Measurements from ENCODE around the gene ZBTB44.
A peak's percentile ranks its signal among the peaks of the same experiment; 100 is the strongest.
"Not testable (repeated sequence)": the region's sequence is repeated elsewhere in the genome, so short reads cannot be mapped to it uniquely, and the experiment has no call there.

ZBTB44 gene

GRCh38 chr11:130198292-130198691, 116.4 kb downstream of the ZBTB44 start:
- DNase-seq (ENCODE audit: low spot score) = no peak

DNA sequence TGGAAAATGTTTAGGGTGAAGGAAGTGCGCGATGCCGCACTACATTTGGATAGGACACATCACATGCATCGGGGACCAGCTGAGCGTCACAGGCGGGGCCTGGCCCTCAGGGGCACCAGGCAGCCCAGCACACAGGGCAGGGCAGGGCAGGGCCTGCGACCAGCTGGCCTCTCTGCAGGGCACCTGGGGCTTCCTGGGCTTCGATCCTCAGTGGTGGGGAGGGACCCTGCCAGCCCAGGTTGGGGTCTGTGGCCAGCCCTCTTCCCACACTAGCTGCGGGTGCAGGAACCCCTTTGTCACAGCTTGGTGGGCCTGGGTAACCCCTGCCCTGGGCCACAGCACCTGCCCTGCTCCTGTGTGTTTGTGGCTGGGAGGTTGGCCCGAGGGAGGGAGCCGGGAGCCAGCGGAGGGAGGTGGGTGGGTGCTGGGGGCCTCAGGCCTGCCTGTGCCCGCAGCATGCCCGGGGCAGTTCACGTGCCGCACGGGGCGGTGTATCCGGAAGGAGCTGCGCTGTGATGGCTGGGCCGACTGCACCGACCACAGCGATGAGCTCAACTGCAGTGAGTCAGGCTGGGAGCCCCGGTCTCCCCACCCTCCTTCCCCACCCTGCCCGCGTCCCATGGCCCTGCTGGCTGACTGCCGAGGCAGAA, 117.2 kb downstream of the ZBTB44 start:
- no peak for DNase-seq (ENCODE audit: low spot score)

- DNase-seq (ENCODE audit: low spot score) = no peak
Measured at GRCh38 chr11:130194241-130195023, 120.3 kb downstream of the ZBTB44 start.

GRCh38 chr11:130193551-130193950, 121.2 kb downstream of the ZBTB44 start:
- DNase-seq (ENCODE audit: low spot score) = not testable (repeated sequence)

- DNase-seq (ENCODE audit: low spot score) = no peak
Measured at GRCh38 chr11:130192845-130193267, 121.9 kb downstream of the ZBTB44 start.

- DNase-seq (ENCODE audit: low spot score) = no peak
Measured at GRCh38 chr11:130191896-130192295, 122.8 kb downstream of the ZBTB44 start.

DNA sequence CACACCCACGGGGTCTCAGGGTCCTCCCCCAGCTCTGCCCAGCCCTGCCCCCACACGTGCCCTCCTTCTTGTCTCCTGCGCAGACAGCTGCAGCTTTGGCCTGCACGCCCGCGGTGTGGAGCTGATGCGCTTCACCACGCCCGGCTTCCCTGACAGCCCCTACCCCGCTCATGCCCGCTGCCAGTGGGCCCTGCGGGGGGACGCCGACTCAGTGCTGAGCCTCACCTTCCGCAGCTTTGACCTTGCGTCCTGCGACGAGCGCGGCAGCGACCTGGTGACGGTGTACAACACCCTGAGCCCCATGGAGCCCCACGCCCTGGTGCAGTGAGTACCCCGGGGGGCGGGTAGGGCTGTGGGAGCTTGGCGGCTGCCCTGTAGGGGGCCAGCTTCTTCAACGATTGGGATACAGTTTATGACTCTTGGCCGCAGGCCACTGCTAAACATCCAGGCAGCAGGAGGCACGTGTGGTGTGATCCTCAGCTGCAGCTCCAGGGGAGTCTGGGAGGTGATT, 124.3 kb downstream of the ZBTB44 start:
- DNase-seq (ENCODE audit: low spot score) = no peak

DNA sequence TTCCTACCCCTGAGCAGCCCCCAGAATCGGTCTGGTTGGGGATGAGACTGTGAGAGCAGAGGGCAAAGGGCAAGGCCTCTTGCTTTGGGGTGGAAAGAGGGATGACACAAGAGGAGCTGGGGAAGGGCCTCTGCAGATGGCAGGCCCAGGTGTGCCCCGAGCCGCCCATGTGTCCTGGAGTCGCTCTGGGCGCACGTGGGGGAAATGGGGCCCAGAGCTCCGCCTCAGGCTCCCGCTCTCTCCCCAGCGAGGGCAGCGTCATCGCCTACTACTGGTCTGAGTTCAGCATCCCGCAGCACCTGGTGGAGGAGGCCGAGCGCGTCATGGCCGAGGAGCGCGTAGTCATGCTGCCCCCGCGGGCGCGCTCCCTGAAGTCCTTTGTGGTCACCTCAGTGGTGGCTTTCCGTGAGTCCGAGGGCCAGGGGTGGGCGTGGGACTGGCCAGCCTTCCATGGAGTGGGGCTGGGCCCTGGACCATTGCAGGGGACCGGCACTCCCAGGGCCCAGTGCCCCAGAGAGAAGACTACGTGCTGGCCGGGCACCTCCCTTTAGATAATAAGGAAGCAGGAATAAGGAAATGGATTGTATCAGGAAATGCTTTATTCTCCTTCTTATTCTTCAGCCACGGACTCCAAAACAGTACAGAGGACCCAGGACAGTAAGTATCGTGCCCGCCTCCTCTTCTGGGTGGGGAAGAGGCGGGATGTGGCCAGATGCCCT, 125.1 kb downstream of the ZBTB44 start:
- no peak for DNase-seq (ENCODE audit: low spot score)

DNA sequence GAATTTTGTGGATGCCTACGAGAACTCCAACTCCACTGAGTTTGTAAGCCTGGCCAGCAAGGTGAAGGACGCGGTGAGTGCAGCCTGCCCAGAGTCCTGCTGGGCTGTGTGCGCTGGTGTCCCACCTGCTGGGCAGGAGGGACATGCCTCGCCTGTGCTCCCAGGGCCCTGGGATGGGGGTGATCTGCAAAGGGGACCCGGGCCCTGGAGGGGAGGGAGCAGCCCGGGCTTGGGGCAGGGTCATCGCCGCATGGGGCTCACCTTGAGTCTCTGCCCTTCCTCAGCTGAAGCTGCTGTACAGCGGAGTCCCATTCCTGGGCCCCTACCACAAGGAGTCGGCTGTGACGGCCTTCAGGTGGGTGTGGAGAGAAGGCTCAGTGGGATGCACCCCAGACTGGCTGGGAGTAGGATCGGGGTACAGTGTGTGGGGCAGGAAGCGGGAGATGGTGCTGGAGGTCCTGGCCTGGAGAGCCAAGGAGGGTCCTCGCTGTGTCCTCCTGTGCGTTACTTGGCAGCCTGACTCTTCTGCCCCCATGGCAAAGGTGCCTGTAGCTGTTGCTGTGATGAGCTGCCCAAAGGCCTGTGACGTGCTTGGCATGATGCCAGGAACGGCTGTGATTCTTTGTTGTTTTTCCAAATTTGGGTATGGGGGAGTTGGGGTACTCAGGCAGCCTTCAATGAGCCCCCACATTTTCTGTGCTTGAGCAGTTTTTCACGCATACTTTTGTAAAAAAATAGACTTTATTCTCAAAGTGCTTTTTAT, 126.0 kb downstream of the ZBTB44 start:
- DNase-seq (ENCODE audit: low spot score) = no peak

DNA sequence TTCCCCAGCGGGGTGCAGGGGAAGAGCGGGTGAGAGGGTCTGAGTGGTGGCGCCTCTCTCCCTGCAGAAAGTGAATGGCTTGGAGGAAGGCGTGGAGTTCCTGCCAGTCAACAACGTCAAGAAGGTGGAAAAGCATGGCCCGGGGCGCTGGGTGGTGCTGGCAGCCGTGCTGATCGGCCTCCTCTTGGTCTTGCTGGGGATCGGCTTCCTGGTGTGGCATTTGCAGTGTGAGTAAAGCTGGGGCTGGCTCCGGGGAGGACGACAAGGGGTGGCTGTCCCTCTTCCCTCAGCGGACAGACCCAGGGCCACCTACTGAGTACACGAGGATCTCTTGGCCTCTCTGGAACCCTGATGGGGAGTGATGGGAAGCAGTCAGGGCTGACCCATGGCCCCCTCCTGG, 126.7 kb downstream of the ZBTB44 start:
- DNase-seq (ENCODE audit: low spot score) = no peak

DNA sequence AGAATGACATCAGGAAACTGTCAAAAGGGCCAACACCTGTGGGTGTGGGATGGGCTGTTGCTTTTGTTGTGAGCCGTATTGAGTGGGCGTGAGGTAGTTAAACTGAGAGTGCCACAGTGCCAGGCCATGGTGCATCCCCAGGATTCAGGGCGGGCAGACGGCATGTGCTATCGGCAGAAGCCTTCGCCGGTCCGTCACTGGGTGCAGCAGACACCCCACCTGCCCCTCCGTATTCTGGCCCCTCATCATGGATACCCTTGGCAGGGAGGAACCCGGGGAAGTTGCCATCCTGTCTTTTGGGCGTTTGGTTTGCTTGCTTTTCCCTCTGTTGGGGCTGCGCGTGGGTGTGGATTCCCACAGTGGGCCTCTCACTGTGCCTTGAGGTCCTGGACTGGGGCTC, 127.6 kb downstream of the ZBTB44 start:
- DNase-seq (ENCODE audit: low spot score) = no peak

DNA sequence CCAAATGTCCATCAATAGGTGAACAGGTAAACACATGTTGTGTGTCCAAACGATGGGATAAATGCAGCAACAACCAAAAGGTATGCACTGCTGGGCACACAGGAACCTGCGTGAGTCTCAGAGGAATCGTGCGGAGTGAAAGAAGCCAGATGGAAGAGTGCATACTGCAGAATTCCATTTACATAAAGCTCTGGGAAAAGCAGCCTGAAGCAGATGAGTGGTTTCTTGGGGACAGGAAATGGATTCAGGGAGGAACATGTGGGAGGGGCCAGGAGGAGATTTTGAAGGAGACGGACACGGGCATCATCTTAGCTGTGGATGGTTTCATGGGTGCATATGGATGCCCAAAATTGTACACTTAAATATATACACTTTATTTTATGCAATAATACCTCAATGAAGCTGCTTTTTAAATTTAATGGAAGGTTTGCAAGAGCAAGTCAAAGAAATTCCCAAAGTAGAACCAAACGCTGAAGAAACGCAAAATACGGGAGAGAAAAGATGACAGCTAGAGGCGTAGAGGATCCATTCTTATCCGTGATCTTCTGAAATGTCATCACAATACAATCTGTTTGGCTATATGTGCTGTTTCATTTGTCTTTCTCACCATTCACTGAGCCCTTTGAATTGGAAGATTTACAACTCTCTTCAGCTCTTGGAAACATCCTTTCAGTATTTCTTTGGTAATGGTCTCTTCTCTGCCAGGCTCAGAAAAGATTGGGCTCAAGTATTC, 130.7 kb downstream of the ZBTB44 start:
- DNase-seq (ENCODE audit: low spot score) = no peak

DNA sequence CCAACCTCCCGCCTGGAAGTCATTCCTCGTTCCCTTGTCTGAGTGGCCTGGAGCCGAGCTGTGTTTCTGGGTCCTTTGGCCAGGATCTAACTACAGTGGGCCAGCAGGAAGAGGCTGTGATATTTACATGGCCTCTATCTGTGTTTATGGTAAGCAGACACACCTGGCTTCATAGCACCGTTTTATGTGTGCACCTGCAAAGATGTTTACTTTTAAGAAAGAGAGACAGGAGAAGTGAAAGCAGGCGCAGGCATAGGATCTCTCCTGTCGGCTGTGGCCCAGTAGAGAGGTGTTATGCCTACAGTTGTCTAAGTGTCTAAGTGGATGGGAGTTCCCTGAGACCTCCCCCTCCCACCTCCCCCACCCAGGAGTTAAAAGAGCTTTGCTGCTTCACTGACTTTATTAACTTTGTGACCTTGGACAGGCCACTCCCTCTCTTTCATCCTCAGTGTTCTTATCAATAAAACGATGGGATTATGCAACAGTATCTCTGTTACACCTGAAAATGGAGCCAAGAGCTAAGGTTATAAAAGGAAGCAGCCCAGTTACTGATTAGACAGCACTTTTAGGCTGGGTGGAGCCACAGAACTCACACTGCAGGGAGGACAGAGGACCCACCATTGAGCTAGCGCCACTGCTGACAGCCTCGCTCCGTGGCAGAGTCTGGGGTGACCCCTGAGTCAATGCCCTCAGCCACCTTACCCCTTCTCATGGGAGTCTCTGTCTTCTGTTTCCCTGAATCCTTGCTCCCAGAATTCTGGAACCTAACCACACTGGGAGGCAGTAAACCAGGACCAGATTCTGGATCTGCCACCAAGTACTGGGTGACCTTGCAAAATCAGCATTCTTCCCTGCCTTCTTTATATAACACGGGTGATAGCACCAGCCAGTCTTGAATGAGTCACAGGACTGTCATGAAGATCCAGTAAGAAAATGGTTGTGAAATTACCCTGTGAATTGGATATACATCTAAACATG, 133.1 kb downstream of the ZBTB44 start:
- peak; percentile 74 for DNase-seq (ENCODE audit: low spot score)

DNA sequence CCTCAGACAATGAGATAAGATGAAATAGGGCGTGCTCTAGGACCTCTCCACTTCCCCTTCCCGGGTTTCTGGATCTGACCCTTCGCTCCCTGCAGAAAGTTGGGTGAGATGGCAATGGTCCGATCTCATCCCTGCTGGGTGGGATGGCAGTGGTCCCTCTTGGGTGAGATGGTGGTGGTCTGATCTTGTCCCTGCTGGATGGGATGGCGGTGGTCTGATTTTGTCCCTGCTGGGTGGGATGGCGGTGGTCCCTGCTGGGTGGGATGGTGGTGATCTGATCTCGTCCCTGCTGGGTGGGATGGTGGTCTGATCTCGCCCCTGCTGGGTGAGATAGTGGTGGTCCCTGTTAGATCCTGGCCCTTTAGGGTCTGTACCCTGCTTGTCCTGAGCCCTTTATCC, 133.8 kb downstream of the ZBTB44 start:
- no peak for DNase-seq (ENCODE audit: low spot score)

DNA sequence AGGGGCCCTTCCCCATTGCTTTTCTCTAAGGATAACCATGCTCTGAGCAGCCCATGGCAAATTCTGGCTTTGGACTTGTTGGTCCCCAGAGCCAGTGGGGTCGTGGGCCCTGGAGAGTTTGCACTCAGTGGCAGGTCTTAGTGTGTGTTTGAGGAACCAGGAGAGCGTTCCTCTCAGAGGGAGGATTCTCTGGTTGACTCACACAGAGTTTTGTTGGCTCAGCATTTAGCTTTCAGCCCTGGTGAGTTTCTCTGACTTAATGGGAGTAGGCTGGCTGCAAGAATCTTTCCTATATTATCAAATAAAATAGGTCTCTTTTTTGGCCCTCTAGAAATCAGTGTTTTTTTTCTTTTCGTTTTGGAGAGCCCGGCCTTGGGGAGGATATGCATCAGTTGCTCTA, 134.2 kb downstream of the ZBTB44 start:
- peak; percentile 30 for DNase-seq (ENCODE audit: low spot score)

- DNase-seq (ENCODE audit: low spot score) = peak; percentile 27
Measured at GRCh38 chr11:130179396-130180306, 135.1 kb downstream of the ZBTB44 start.

- DNase-seq (ENCODE audit: low spot score) = peak; percentile 65
Measured at GRCh38 chr11:130178441-130179339, 136.0 kb downstream of the ZBTB44 start.

GRCh38 chr11:130177782-130178181, 136.9 kb downstream of the ZBTB44 start:
- DNase-seq (ENCODE audit: low spot score) = no peak

Measured in germinal center (tissue), 1 donor.